GM21825 (cell line): ENCODE data around the gene P2RY8.
"Not testable (repeated sequence)": the region's sequence is repeated elsewhere in the genome, so short reads cannot be mapped to it uniquely, and the experiment has no call there.

ENCODE experiments used
- ATAC-seq: cut with Tn5 transposase; IDR thresholded peaks from one replicate; pipeline ENCODE4 v1.9.1; 2021; ENCODE audit warnings: mild to moderate bottlenecking, moderate library complexity; ENCODE audit not compliant: unreplicated experiment

The P2RY8 gene

DNA sequence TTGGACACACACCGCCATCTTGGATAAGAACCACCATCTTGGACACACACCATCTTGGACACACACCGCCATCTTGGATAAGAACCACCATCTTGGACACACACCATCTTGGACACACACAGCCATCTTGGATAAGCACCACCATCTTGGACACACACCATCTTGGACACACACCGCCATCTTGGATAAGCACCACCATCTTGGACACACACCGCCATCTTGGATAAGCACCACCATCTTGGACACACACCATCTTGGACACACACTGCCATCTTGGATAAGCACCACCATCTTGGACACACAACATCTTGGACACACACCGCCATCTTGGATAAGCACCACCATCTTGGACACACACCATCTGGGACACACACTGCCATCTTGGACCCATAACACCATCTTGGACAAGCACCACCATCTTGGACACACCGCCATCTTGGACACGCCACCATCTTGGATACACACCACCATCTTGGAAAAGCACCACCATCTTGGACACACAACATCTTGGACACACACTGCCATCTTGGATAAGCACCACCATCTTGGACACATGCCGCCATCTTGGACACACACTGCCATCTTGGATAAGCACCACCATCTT, 88.9 kb downstream of the P2RY8 start:
- not testable (repeated sequence) for ATAC-seq

DNA sequence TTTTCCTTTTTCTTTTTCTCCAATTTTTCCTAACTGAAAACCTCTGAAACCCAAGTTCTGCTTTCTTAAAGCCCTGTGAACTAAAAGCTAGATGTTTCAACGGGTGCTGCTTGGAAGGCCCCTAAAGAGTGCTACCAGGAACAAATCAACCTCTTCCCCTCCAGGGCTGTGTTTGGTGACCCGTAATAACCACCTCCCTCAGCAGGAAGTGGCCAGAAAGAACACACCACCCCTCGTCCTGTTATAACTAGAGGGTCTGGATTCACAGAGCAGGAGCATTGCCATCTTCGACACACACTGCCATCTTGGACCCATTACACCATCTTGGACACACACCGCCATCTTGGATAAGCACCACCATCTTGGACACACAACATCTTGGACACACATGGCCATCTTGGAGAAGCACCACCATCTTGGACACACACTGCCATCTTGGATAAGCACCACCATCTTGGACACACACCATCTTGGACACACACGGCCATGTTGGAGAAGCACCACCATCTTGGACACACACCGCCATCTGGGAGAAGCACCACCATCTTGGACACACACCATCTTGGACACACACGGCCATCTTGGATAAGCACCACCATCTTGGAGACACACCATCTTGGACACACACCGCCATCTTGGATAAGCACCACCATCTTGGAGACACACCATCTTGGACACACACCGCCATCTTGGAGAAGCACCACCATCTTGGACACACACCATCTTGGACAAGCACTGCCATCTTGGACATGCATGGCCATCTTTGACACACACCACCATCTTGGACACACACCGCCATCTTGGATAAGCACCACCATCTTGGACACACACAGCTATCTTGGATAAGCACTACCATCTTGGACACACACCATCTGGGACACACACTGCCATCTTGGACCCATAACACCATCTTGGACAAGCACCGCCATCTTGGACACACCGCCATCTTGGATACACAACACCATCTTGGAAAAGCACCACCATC, 89.7 kb downstream of the P2RY8 start:
- ATAC-seq, result peak; percentile 36

DNA sequence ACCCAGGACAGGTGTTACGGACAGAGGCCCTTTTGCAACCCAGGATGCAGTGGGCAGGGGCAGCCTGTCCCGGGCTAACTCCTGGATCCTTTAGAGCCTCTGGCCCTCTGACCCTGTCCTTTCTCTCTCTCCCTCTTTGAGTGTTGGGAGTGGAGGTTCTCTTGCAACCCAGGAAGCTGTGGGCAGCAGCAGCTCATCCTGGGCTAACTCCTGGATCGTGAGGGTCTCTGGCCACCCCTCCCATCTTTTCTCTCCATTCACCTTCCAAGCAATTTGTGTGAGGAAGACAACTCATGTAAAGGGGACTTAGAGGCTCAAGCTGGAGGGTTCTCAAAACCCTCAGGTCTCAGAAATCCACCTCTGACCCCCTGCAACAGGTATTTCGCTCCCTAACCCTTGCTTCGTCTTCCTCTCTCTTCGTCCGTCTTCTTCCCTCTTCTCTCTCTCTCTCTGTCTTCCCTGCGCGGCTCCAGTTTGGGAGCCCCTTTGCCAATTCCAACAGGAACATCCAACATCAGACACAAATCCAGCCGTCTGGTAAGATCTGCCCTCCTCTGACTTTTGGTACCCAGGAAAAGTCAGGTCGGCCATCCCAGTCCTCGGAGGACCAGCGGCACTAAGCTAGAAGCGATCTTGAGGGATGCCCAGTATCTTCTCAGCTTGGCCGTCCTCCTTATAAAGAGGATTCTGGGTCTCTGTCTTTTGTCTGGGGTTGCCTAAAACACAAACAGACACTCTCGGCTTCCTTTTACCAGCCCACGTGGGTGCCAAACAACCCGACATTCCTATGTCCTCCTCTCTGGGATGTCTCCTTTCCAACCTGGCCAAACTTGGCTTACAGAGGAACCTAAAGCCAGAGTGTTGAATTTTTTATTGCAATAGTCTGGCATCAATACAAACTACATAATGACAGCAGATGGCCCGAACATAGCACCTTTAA, 92.2 kb downstream of the P2RY8 start:
- no peak for ATAC-seq

GRCh38 chrX:1443496-1444075, 93.4 kb downstream of the P2RY8 start:
- ATAC-seq, result no peak

GRCh38 chrX:1442724-1443367, 94.1 kb downstream of the P2RY8 start:
- no peak for ATAC-seq

DNA sequence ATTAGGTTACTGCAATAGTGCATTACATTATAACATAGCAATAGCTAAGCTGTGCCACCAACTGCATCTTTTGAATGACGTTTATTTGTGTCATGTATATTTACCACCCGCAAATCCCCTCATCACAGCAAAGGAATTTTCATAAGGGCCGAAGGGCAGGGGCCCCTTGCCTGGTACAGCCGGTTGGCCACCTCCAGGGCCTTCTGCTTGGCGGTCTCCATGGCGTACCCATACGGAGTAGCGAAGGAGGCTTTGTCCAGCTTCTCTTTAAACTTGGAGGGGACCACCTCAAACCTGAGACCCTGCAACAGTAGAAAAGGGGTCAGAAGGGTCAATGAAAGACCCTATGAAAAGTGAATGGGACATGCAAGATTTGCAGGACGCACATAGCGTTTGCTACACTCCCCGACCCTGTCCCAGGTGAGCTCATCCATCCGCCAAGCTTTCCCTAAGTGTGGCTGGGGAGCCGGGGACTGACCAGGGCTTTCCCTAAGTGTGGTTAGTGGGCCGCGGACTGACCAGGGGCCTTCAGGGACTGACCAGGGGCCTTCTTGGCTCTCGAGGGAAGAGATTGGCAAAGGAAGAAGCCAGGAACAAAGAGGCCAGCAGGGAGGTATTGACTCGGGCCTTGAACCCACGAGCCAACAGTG, 94.8 kb downstream of the P2RY8 start:
- no peak for ATAC-seq

DNA sequence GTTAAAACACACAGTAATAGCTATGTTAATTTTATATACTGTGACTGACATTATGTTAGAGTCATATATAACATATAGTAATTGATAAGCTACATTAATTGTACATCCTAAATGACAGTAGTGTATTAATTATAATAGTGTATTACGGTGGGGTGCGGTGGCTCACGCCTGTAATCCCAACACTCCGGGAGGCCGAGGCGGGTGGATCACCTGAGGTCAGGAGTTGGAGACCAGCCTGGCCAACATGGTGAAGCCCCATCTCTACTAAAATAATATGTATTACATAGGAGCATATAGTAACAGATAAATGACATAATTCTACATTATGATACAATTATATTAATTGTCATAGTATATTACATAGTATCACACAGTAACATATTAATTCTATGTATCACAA, 96.5 kb downstream of the P2RY8 start:
- ATAC-seq, result no peak

DNA sequence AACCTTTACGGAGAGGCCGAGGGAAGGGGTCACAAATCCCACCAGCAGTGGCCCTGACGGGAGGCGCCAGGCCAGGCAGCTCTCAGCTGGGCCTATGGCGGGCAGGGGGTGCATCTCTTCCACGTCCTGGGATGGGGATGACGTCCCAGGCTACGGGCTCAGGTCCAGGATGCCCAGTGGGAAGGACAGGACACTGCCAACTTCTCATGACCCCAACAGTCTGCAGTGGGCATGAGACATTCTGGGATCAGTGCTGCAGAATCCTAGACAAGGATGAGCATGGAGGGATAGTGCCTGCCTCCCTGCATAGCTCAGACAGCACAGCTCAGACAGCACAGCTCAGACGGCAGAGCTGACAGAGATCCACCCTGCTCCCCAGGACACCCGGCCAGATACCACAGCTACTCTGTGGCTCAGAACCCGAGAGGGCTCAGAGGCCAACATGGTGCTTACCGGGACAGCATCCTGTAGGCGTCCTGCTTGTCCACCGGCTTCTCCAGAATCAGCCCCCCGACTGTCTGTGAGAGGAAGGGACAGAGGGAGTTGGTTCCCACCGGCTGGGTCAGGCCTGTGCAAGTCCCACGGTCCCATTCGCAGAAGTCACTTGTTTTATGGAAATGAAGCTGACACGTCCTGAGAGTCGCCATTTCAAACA, 101.6 kb downstream of the P2RY8 start:
- no peak for ATAC-seq

GRCh38 chrX:1434871-1435240, 102.1 kb downstream of the P2RY8 start:
- ATAC-seq, result no peak

DNA sequence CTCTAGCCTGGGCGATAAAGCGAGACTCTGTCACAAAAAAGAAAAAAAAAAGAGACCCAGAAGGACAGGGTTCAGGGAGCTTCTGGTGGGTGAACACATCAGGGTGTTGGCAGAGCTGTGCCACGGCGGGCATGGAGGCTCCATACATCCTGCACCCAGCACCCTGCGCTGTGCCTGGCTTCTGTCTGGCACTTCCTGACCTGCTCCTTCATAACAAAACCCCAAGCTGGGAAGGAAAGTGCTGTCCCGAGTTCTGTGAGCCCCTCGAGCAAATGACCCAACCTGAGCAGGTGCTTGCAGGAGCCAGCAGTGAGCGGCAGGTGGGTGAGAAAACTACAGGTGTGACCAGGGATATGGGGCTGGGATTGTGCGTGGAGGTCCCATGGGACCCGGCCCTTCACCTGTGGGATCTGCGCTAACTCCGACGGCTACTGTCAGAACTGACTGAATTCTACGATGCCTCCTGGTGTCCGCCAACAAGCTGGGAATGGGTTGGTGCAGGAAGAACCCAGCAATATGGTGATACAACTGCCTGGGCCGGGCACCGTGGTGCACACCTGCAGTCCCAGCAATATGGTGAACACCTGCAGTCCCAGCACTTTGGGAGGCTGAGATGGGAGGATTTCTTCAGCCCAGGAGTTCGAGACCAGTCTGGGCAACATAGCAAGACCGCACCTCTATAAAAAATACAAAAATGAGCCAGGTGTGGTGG, 103.2 kb downstream of the P2RY8 start:
- no peak for ATAC-seq

DNA sequence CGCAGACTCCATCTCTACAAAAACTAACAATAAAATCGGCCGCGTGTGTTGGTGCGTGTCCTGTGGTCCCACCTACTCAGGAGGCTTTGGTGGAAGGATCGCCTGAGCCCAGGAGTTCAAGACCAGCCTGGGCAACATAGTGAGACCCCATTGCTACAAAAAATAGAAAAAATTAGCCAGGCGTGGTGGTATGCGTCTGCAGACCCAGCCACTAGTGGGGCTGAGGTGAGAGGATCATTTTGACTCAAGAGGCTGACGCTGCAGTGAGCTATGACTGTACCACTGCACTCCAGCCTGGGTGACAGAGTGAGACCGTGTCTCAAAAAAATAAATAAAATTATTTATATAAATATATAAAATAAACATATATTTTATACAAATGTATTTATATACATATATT, 106.5 kb downstream of the P2RY8 start:
- no peak for ATAC-seq

- ATAC-seq, result no peak
These were observed 109.2 kb downstream of the P2RY8 start for GRCh38 chrX:1427756-1428155.

GRCh38 chrX:1426321-1426720, 110.7 kb downstream of the P2RY8 start:
- not testable (repeated sequence) for ATAC-seq

DNA sequence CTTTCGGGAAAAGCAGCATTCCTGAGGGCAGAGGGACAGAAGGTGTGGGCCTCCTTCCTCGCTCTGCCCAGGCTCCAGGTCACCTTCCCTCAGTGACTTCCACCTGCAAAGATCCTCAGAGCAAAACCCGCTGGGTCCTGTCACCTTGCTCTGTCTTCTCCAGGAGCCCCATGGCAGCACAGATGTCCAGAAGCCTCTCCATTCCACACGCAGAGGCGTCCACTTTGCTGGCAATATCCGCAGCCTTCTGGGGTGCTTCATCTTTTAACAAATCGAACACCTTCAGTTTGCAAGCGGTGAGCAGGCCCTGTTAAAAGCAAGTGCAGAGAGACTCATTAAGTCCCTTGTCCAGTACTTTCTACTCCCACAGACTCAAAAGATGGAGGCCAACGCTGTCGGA, 111.6 kb downstream of the P2RY8 start:
- ATAC-seq, result no peak

GRCh38 chrX:1424147-1424851, 112.7 kb downstream of the P2RY8 start:
- no peak for ATAC-seq

GRCh38 chrX:1423215-1423614, 113.8 kb downstream of the P2RY8 start:
- ATAC-seq, result no peak

DNA sequence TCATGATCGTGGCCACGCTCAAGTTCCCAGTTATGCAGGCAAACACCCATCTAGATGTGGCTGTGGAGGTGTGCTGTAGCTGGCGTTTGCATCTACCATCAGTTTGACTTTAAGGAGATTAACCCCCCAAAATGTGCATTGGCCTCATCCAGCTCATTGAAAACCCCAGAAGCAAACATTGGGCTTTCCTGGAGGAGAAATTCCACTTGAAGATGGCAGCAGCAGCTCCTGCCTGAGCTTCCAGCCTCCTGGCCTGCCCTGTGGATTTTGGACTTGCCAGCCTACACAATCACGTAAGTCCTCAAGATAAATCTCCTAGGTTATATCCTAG, 114.9 kb downstream of the P2RY8 start:
- ATAC-seq, result no peak

GRCh38 chrX:1421433-1422134, 115.4 kb downstream of the P2RY8 start:
- ATAC-seq, result no peak
